Measurements from ENCODE around the gene ZNF490.

Gene ZNF490

GRCh38 chr19:12544401-12544876, 66.2 kb downstream of the ZNF490 start:
- DNase-seq (ENCODE audit: low read depth in 3 of 3) = no peak

GRCh38 chr19:12543855-12544254, 66.8 kb downstream of the ZNF490 start:
- DNase-seq (ENCODE audit: low read depth in 3 of 3) = no peak

Measured in stimulated activated CD4-positive, alpha-beta T cell treated with anti-CD3 and anti-CD28 coated beads, TNF-alpha, amount 100 ng/mL, for 24 hours (primary cell).